AG09309 (cell line): Measurements from ENCODE around the gene ZPR1.

ENCODE experiments used
- DNase-seq: peaks from one replicate; pipeline ENCODE4 v3.0.0-alpha.2; 2010; ENCODE audit warnings: low read depth
- H3K4me3 ChIP-seq: 2 replicates; pipeline ENCODE4 v1.5.1; 2011; ENCODE audit warnings: mild to moderate bottlenecking, low read depth, low read length, moderate library complexity; ENCODE audit not compliant: control insufficient read depth
- TF ChIP-seq, protein P1 (sequence below): IDR thresholded peaks from 2 replicates; pipeline ENCODE4 v1.5.1; 2011; ENCODE audit warnings: mild to moderate bottlenecking, low read depth, low read length, inconsistent platforms; ENCODE audit not compliant: insufficient read depth, control insufficient read depth; ENCODE audit errors: missing control alignments

ZPR1 gene

DNA sequence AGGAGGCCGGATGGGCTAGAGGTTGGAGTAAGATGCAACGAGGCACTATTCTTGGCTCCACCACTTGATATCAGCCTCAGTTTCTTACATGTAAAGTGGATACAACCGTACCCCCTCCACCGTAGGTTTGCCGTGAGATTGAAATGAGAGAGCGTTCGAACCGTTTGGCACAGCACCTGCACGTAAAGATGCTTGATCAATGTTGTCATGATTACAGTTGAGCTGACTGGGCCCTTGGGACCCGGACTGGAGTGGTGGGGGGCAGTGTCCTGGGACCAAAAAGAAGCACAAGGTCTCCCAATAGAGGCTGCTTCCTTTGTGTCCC is 45.6 kb upstream of the ZPR1 start:
- TF ChIP-seq, protein P1, sequence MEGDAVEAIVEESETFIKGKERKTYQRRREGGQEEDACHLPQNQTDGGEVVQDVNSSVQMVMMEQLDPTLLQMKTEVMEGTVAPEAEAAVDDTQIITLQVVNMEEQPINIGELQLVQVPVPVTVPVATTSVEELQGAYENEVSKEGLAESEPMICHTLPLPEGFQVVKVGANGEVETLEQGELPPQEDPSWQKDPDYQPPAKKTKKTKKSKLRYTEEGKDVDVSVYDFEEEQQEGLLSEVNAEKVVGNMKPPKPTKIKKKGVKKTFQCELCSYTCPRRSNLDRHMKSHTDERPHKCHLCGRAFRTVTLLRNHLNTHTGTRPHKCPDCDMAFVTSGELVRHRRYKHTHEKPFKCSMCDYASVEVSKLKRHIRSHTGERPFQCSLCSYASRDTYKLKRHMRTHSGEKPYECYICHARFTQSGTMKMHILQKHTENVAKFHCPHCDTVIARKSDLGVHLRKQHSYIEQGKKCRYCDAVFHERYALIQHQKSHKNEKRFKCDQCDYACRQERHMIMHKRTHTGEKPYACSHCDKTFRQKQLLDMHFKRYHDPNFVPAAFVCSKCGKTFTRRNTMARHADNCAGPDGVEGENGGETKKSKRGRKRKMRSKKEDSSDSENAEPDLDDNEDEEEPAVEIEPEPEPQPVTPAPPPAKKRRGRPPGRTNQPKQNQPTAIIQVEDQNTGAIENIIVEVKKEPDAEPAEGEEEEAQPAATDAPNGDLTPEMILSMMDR: no peak
- no peak for DNase-seq
- H3K4me3 ChIP-seq: no peak overlapping the region

DNA sequence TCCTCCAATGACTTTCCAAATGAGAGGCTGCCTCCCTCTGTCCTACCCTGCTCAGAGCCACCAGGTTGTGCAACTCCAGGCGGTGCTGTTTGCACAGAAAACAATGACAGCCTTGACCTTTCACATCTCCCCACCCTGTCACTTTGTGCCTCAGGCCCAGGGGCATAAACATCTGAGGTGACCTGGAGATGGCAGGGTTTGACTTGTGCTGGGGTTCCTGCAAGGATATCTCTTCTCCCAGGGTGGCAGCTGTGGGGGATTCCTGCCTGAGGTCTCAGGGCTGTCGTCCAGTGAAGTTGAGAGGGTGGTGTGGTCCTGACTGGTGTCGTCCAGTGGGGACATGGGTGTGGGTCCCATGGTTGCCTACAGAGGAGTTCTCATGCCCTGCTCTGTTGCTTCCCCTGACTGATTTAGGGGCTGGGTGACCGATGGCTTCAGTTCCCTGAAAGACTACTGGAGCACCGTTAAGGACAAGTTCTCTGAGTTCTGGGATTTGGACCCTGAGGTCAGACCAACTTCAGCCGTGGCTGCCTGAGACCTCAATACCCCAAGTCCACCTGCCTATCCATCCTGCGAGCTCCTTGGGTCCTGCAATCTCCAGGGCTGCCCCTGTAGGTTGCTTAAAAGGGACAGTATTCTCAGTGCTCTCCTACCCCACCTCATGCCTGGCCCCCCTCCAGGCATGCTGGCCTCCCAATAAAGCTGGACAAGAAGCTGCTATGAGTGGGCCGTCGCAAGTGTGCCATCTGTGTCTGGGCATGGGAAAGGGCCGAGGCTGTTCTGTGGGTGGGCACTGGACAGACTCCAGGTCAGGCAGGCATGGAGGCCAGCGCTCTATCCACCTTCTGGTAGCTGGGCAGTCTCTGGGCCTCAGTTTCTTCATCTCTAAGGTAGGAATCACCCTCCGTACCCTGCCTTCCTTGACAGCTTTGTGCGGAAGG is 44.8 kb upstream of the ZPR1 start:
- DNase-seq: no peak
- TF ChIP-seq, protein P1: no peak
- H3K4me3 ChIP-seq: no peak overlapping the region

DNA sequence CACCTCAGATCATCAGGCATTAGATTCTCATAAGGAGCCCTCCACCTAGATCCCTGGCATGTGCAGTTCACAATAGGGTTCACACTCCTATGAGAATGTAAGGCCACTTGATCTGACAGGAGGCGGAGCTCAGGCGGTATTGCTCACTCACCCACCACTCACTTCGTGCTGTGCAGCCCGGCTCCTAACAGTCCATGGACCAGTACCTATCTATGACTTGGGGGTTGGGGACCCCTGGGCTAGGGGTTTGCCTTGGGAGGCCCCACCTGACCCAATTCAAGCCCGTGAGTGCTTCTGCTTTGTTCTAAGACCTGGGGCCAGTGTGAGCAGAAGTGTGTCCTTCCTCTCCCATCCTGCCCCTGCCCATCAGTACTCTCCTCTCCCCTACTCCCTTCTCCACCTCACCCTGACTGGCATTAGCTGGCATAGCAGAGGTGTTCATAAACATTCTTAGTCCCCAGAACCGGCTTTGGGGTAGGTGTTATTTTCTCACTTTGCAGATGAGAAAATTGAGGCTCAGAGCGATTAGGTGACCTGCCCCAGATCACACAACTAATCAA is 44.0 kb upstream of the ZPR1 start:
- TF ChIP-seq, protein P1: no peak
- H3K4me3 ChIP-seq: no peak overlapping the region
- no peak for DNase-seq

DNA sequence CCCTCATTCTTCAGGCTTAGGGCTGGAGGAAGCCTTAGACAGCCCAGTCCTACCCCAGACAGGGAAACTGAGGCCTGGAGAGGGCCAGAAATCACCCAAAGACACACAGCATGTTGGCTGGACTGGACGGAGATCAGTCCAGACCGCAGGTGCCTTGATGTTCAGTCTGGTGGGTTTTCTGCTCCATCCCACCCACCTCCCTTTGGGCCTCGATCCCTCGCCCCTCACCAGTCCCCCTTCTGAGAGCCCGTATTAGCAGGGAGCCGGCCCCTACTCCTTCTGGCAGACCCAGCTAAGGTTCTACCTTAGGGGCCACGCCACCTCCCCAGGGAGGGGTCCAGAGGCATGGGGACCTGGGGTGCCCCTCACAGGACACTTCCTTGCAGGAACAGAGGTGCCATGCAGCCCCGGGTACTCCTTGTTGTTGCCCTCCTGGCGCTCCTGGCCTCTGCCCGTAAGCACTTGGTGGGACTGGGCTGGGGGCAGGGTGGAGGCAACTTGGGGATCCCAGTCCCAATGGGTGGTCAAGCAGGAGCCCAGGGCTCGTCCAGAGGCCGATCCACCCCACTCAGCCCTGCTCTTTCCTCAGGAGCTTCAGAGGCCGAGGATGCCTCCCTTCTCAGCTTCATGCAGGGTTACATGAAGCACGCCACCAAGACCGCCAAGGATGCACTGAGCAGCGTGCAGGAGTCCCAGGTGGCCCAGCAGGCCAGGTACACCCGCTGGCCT is 42.5 kb upstream of the ZPR1 start:
- H3K4me3 ChIP-seq: no peak overlapping the region
- DNase-seq: no peak
- TF ChIP-seq, protein P1: no peak

DNA sequence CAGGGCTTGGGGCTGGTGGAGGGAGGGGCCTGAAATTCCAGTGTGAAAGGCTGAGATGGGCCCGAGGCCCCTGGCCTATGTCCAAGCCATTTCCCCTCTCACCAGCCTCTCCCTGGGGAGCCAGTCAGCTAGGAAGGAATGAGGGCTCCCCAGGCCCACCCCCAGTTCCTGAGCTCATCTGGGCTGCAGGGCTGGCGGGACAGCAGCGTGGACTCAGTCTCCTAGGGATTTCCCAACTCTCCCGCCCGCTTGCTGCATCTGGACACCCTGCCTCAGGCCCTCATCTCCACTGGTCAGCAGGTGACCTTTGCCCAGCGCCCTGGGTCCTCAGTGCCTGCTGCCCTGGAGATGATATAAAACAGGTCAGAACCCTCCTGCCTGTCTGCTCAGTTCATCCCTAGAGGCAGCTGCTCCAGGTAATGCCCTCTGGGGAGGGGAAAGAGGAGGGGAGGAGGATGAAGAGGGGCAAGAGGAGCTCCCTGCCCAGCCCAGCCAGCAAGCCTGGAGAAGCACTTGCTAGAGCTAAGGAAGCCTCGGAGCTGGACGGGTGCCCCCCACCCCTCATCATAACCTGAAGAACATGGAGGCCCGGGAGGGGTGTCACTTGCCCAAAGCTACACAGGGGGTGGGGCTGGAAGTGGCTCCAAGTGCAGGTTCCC is 41.8 kb upstream of the ZPR1 start, which contains the start of gene APOC3:
TSS of gene APOC3 (plus strand) at position 383 of the 659 bp plus-strand sequence. CDS start 676 bp downstream, outside the sequence.
- TF ChIP-seq, protein P1: no peak
- H3K4me3 ChIP-seq: no peak within 1 kb of the TSS
- DNase-seq: no peak
